Cardiac muscle cell (in vitro differentiated cells and primary cell): ENCODE results near the gene NELFE. TPM values are rescaled to one million over a fixed set of nuclear protein-coding genes. Genes with fewer than 3 reads are reported as not detected.

Experiments
- DNase-seq, 2 donors: peaks; one replicate each; pipeline versions ENCODE4 v3.0.0 to v3.0.0-alpha.2; 2010 to 2017; ENCODE audit warnings: low read depth in 1 of 2, low spot score in 1 of 2
- H3K27ac ChIP-seq: fragments of 200-600 bp; sonication (generic); 2 replicates; pipeline ENCODE4 v1.5.1; 2016
- H3K27me3 ChIP-seq: fragments of 200-600 bp; sonication (generic); 2 replicates; pipeline ENCODE4 v1.6.0; 2016; ENCODE audit warnings: control low read depth
- H3K36me3 ChIP-seq: fragments of 200-600 bp; sonication (generic); 2 replicates; pipeline ENCODE4 v1.5.1; 2016; ENCODE audit warnings: control low read depth
- H3K4me1 ChIP-seq: fragments of 200-600 bp; sonication (generic); 2 replicates; pipeline ENCODE4 v1.8.1; 2017; ENCODE audit warnings: low read depth, mild to moderate bottlenecking, mixed run types
- H3K4me3 ChIP-seq: fragments of 200-600 bp; sonication (generic); 2 replicates; pipeline ENCODE4 v1.5.1; 2016; ENCODE audit warnings: mild to moderate bottlenecking
- H3K9me3 ChIP-seq: fragments of 200-600 bp; sonication (generic); 2 replicates; pipeline ENCODE4 v1.5.1; 2017; ENCODE audit warnings: low read depth, mild to moderate bottlenecking, control low read depth
- CTCF ChIP-seq: IDR thresholded peaks from 2 replicates; pipeline ENCODE4 v1.5.1; 2012; ENCODE audit warnings: low read depth, mild to moderate bottlenecking, low read length
- polyA plus RNA-seq: library from polyadenylated mRNA; unstranded; fragments of >200 nt; fragmentation: Nextera tagmentation; extraction: Ambion mirVana; gene quantifications from 2 replicates; pipeline ENCODE4 v1.2.1, GENCODE V29; 2016
- total RNA-seq: library from RNA; depleted of rRNA; stranded (reverse); fragments of >200 nt; gene quantifications from 2 replicates; pipeline ENCODE4 v1.2.3, GENCODE V29; 2016

The NELFE gene
- total and polyA plus RNA-seq, 2 experiments from 2014 or later, result 146 to 186 TPM

DNA sequence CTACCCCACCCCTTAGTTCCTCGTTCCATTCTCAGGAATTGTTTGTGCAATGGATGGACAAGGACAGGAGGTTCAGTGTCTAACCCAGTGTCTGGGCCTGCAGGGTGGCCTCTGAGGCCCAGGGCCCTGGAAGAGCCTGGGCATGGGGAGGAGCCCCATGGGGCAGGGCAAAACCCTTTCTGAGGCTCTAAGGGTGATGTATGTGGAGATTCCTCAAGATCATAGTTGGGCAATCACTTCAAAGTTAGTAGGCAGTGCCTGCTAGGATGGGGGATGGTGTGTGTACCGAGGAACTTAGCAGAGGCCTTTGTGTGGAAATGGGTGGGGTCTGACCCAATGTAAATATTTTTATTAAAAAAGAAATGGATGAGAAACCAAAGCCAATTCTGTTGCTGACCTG is 38.0 kb downstream of the NELFE start:
- no peak overlapping the region for H3K4me3 ChIP-seq
- no peaks in the 10 kb centered on the region for H3K27me3 ChIP-seq
- H3K4me1 ChIP-seq, result no peaks in the 10 kb centered on the region
- no peak for TF ChIP-seq CTCF
- H3K27ac ChIP-seq, result no peak overlapping the region
- no peaks in the 10 kb centered on the region for H3K36me3 ChIP-seq
- no peaks in the 10 kb centered on the region for H3K9me3 ChIP-seq
- DNase-seq, result peak in 1 of 2 donors; percentile 16

DNA sequence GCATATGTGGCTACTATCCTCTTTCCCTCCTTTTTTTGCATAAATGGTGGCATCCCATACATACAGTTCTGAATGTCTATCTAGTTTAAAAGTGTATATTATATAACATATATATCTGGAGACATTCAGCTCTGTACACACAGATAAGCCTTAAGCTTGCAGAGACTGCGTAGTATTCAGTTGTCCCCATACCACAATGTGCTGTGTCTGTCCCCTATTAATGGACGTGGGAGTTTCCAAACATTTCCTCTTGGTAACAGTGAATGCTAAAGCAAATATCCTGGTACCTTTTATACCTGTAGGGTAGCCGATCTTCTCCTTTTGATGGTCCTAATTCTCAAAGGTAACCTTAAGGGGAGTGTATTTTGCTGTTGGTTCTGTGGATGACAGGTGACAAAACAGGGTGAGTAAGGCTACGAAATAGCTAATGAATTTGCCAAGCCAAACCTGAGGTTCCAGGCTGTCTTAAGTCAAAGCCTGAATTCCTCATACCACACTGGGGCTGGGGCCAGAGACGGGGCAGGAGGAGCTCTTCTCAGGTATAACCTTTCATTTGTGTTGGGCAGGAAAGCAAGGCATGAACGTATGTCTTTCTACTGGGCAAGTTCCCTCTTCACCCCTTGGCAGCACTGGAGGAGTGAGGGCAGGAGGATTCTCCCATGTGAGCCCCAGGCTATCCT is 39.0 kb downstream of the NELFE start:
- Histone ChIP-seq H3K4me1 (no peaks in the 10 kb centered on the region), H3K4me3 (no peak overlapping the region), H3K36me3 (no peaks in the 10 kb centered on the region), H3K27me3 (no peaks in the 10 kb centered on the region), H3K9me3 (no peaks in the 10 kb centered on the region), H3K27ac (no peak overlapping the region)
- no peak for DNase-seq
- TF ChIP-seq CTCF, result no peak

DNA sequence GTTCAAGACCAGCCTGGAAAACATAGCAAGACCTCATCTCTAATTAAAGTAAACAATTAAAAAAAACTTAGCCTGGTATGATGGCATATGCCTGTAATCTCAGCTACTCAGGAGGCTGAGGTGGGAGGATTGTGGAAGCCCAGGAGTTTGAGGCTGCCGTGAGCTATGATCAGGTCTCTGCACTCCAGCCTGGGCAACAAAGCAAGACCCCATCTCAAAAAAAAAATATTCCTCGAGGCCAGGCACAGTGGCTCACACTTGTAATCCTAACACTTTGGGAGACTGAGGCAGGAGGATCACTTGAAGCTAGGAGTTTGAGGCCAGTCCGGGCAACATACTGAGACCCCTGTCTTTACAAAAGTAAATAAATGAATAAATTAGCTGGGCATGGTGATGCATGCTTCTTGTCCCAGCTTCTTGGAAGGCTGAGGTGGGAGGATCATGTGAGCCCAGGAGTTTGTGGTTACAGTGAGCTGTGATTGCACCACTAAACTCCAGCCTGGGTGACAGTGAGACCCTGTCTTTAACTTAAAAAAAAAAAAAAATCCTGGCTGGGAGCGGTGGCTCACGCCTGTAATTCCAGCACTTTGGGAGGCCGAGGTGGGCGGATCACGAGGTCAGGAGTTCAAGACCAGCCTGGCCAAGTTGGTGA is 40.6 kb downstream of the NELFE start:
- Histone ChIP-seq H3K36me3 (no peaks in the 10 kb centered on the region), H3K9me3 (no peaks in the 10 kb centered on the region), H3K4me3 (no peak overlapping the region), H3K27me3 (no peaks in the 10 kb centered on the region), H3K4me1 (no peaks in the 10 kb centered on the region), H3K27ac (no peak overlapping the region)
- DNase-seq, result peak in 1 of 2 donors; percentile 57
- TF ChIP-seq CTCF, result no peak

DNA sequence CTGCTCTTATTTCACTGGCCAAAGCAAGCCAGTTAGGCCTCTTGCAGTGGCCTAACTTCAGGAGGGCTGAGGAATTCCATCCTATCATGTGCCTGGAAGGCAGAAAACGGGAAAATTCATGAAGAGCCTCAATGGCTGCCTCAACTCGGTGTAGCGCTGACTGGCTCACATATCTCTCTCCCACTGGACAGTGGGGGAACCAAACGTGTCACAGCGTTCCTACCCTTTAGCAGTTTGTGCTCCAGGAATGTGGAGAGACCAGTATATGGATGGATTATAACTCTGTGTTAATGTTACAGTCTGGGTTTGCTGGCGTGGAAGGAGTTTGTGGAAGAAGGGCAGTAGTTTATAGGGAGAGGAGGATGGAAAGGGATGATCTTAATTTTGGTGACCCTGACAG is 43.0 kb downstream of the NELFE start:
- H3K9me3 ChIP-seq, result no peaks in the 10 kb centered on the region
- no peak for DNase-seq

GRCh38 chr6:31915351-31915750 is 43.4 kb downstream of the NELFE start:
- Histone ChIP-seq H3K4me1 (no peaks in the 10 kb centered on the region), H3K27me3 (no peaks in the 10 kb centered on the region), H3K27ac (no peak overlapping the region), H3K9me3 (no peaks in the 10 kb centered on the region), H3K36me3 (no peaks in the 10 kb centered on the region), H3K4me3 (no peak overlapping the region)
- DNase-seq, result no peak
- TF ChIP-seq CTCF, result no peak

More for the DNA sequence above, 43.0 kb downstream of the NELFE start:
- Histone ChIP-seq H3K36me3 (no peaks in the 10 kb centered on the region), H3K27me3 (no peaks in the 10 kb centered on the region), H3K27ac (no peak overlapping the region), H3K4me1 (no peaks in the 10 kb centered on the region), H3K4me3 (no peak overlapping the region)
- TF ChIP-seq CTCF, result no peak
